ENCODE data around the gene SLC43A3. TPM values are rescaled to one million over a fixed set of nuclear protein-coding genes. Genes with fewer than 3 reads are reported as not detected.

Gene SLC43A3
- total RNA-seq, 1 experiment from 2014 or later, result 8.6 TPM

DNA sequence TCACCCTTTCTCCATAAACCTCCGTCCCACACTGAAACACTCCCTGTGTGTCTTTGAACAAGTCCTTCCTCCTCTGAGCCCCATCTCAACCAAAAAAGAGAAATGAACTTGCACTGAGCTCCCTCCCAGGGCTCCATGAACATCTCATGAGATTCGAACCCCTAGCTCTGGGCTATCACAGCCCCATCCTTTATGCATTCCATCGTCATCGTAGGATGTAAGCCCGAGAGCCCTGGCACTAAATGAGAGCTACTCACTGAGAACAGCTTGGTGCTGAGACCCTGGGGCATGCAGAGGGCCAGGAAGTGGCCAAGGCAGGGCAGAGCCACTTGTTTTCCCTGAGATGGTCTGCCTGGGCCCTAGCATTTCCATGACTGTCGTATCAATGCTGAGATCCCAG lies 12.9 kb upstream of the SLC43A3 start:
- ATAC-seq (no peak), DNase-seq (ENCODE audit: low read depth, low spot score) (no peak)
- intact Hi-C loops (cut with micrococcal nuclease; ENCODE audit: unreplicated experiment), result no loop called here
- TF ChIP-seq SIN3A (IDR thresholded peaks at IDR 0.05; ENCODE audit: borderline replicate concordance, insufficient read depth, low read depth, low read length) (no peak), TCF7L2 (IDR thresholded peaks at IDR 0.05; ENCODE audit: low read depth, low read length) (no peak), POLR2AphosphoS5 (IDR thresholded peaks at IDR 0.05; ENCODE audit: low read depth, low read length) (no peak)
- TF ChIP-seq, protein P1, sequence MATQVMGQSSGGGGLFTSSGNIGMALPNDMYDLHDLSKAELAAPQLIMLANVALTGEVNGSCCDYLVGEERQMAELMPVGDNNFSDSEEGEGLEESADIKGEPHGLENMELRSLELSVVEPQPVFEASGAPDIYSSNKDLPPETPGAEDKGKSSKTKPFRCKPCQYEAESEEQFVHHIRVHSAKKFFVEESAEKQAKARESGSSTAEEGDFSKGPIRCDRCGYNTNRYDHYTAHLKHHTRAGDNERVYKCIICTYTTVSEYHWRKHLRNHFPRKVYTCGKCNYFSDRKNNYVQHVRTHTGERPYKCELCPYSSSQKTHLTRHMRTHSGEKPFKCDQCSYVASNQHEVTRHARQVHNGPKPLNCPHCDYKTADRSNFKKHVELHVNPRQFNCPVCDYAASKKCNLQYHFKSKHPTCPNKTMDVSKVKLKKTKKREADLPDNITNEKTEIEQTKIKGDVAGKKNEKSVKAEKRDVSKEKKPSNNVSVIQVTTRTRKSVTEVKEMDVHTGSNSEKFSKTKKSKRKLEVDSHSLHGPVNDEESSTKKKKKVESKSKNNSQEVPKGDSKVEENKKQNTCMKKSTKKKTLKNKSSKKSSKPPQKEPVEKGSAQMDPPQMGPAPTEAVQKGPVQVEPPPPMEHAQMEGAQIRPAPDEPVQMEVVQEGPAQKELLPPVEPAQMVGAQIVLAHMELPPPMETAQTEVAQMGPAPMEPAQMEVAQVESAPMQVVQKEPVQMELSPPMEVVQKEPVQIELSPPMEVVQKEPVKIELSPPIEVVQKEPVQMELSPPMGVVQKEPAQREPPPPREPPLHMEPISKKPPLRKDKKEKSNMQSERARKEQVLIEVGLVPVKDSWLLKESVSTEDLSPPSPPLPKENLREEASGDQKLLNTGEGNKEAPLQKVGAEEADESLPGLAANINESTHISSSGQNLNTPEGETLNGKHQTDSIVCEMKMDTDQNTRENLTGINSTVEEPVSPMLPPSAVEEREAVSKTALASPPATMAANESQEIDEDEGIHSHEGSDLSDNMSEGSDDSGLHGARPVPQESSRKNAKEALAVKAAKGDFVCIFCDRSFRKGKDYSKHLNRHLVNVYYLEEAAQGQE (IDR thresholded peaks at IDR 0.05; ENCODE audit: insufficient read depth in 1 of 2, low read depth in 2 of 2, low read length in 1 of 2), result no peak
- H3K27me3 ChIP-seq (ENCODE audit: control insufficient read depth, insufficient read depth, low read length), result no peaks in the 10 kb centered on the region
- no peaks in the 10 kb centered on the region for H3K4me1 ChIP-seq (ENCODE audit: control insufficient read depth, insufficient read depth, low read length)
- in situ Hi-C loops (cut with HindIII; ENCODE audit: low pct_unique_long_range_greater_than_20kb, low sequenced_read_pairs), result no loop called here
- H3K9me3 ChIP-seq (ENCODE audit: control insufficient read depth, insufficient read depth, low read depth, low read length), result no peaks in the 10 kb centered on the region
- no peak overlapping the region for H3K4me3 ChIP-seq (ENCODE audit: low read depth in 2 of 2, low read length in 2 of 2)
- POLR2A ChIA-PET, result no interaction called here
- no TSS peak for BruUV-seq (replicated peaks)
- CTCF ChIA-PET, result no interaction called here
- no peak overlapping the region for H3K27ac ChIP-seq (ENCODE audit: low read length)
- no peaks in the 10 kb centered on the region for H3K36me3 ChIP-seq (ENCODE audit: control insufficient read depth, insufficient read depth, low read length)

DNA sequence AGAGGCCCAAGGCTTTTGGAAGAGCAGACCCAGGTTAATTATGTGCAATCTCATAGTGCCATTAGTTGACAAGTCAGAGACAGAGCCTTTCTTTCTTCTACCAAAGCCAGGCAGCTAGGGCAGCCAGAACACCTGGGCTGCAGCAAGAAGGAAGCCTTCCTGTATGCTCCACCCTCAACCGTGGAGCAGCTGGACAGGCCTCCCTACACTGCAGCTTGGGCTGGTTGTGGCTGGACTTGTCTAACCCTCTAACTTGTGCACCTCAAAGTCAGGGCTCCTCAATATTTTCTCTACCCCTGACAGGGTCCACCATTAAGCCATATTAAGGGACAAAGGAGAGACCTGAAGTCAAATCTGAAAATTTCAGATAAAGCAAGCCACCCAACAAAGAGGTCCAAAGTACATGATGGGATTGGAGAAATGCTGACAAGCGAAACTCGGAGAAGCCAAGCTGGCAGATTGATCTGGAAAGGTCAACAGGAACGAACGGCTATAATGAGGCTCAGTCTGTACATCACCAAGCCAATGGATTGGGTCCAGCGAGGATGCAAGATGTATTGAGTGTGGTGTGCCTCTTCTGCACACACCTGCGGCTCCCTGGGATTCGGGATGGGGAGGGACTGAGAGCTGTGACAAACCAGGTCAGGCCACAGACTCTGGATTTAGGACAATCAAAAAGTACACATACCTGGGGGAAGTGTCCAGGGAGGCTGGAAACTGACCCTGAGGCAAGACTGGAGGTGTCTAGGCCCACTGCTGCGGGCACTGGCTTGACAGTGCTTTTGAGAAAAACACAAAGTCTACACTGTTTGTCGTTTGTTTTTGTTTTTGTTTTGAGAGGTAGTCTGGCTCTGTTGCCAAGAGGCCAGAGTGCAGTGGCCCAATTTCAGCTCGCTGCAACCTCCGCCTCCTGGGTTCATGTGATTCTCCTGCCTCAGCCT lies 11.7 kb upstream of the SLC43A3 start:
- Histone ChIP-seq H3K9me3 (ENCODE audit: control insufficient read depth, insufficient read depth, low read depth, low read length) (no peaks in the 10 kb centered on the region), H3K27me3 (ENCODE audit: control insufficient read depth, insufficient read depth, low read length) (no peaks in the 10 kb centered on the region), H3K36me3 (ENCODE audit: control insufficient read depth, insufficient read depth, low read length) (no peaks in the 10 kb centered on the region), H3K4me3 (ENCODE audit: low read depth in 2 of 2, low read length in 2 of 2) (no peak overlapping the region), H3K4me1 (ENCODE audit: control insufficient read depth, insufficient read depth, low read length) (no peaks in the 10 kb centered on the region), H3K27ac (ENCODE audit: low read length) (no peak overlapping the region)
- POLR2A ChIA-PET, result no interaction called here
- ATAC-seq (no peak), DNase-seq (ENCODE audit: low read depth, low spot score) (no peak)
- no peak for TF ChIP-seq TCF7L2 (IDR thresholded peaks at IDR 0.05; ENCODE audit: low read depth, low read length)
- TF ChIP-seq, protein P1 (IDR thresholded peaks at IDR 0.05; ENCODE audit: insufficient read depth in 1 of 2, low read depth in 2 of 2, low read length in 1 of 2), result no peak
- TF ChIP-seq SIN3A (IDR thresholded peaks at IDR 0.05; ENCODE audit: borderline replicate concordance, insufficient read depth, low read depth, low read length), result no peak
- TF ChIP-seq, protein P2, sequence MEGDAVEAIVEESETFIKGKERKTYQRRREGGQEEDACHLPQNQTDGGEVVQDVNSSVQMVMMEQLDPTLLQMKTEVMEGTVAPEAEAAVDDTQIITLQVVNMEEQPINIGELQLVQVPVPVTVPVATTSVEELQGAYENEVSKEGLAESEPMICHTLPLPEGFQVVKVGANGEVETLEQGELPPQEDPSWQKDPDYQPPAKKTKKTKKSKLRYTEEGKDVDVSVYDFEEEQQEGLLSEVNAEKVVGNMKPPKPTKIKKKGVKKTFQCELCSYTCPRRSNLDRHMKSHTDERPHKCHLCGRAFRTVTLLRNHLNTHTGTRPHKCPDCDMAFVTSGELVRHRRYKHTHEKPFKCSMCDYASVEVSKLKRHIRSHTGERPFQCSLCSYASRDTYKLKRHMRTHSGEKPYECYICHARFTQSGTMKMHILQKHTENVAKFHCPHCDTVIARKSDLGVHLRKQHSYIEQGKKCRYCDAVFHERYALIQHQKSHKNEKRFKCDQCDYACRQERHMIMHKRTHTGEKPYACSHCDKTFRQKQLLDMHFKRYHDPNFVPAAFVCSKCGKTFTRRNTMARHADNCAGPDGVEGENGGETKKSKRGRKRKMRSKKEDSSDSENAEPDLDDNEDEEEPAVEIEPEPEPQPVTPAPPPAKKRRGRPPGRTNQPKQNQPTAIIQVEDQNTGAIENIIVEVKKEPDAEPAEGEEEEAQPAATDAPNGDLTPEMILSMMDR (IDR thresholded peaks at IDR 0.05), result no peak
- TF ChIP-seq POLR2AphosphoS5 (IDR thresholded peaks at IDR 0.05; ENCODE audit: low read depth, low read length), result no peak
- in situ Hi-C loops (cut with HindIII; ENCODE audit: low pct_unique_long_range_greater_than_20kb, low sequenced_read_pairs) (no loop called here), intact Hi-C loops (cut with micrococcal nuclease; ENCODE audit: unreplicated experiment) (no loop called here)
- CTCF ChIA-PET, result no interaction called here
- BruUV-seq (replicated peaks), result no TSS peak

Data from Panc1 (cell line).